D721Med (cell line): ENCODE data around the gene GATM.

ENCODE experiments used
- DNase-seq: peaks from one replicate; pipeline ENCODE4 v3.0.0; 2011; ENCODE audit warnings: low spot score; ENCODE audit not compliant: insufficient read length
- FAIRE-seq: peaks from 2 replicates; lab custom pipeline; 2011; peaks lifted over from hg19 to GRCh38; lab: Jason Lieb, UNC
- TF ChIP-seq, protein P1 (sequence below): IDR thresholded peaks from 2 replicates; pipeline ENCODE4 v1.5.1; 2012; ENCODE audit warnings: mild to moderate bottlenecking, control low read depth; ENCODE audit not compliant: insufficient read depth; ENCODE audit errors: missing control alignments

The GATM gene

DNA sequence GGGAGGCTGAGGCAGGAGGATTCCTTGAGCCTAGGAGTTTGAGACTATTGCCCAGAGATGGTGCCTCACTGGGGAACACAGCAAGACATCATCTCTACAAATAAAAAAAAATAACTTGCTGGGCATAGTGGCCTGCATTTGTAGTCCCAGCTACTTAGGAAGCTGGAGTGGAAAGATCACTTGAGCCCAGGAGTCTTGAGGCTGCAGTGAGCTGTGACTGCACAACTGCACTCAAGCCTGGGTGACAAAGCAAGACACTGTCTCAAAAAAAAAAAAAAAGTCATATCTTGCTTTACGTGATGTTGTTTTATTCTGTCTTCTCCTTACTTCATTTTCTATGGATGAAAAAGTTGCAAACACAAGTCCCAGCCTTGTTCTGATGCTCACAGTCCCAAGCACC lies 14.1 kb downstream of the GATM start:
- no peak for FAIRE-seq
- TF ChIP-seq, protein P1, sequence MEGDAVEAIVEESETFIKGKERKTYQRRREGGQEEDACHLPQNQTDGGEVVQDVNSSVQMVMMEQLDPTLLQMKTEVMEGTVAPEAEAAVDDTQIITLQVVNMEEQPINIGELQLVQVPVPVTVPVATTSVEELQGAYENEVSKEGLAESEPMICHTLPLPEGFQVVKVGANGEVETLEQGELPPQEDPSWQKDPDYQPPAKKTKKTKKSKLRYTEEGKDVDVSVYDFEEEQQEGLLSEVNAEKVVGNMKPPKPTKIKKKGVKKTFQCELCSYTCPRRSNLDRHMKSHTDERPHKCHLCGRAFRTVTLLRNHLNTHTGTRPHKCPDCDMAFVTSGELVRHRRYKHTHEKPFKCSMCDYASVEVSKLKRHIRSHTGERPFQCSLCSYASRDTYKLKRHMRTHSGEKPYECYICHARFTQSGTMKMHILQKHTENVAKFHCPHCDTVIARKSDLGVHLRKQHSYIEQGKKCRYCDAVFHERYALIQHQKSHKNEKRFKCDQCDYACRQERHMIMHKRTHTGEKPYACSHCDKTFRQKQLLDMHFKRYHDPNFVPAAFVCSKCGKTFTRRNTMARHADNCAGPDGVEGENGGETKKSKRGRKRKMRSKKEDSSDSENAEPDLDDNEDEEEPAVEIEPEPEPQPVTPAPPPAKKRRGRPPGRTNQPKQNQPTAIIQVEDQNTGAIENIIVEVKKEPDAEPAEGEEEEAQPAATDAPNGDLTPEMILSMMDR, result no peak
- DNase-seq, result no peak

DNA sequence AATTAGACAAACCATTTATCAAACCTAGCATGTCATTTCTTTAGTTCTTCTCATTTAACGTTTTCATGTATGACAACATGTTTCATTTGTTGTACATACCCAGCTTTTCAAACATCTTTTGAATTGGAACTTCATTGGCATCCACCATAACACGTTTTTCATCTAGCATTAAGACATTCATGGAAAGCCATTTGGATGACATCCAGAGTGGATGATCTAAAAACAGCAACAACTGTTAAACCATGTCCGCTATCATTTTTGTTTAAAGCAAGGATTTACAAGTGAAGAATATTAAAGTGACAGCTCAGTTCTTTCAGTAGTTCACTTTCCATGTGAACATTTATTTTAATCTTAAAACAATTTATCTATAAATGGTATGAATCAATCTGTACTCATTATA lies 14.5 kb downstream of the GATM start:
- TF ChIP-seq, protein P1, result no peak
- no peak for DNase-seq
- no peak for FAIRE-seq

DNA sequence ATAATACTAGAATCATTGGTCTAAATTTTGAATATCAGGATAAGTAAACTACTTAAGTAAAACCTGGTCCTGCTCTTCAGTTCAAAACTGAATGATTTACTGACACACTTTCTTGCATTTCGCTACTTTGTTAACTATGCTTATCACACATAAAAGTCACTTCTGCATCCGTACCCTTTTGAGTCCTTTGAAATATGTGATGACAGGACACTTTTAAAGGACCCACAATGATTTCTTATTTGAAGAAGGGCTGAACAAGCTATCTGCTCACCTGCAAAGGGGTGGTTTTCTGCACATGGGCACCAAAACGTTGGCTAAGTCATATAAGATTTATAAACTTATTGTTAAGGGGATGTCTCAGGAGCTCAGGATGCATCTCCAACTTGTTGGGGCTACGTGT lies 15.0 kb downstream of the GATM start:
- DNase-seq, result no peak
- TF ChIP-seq, protein P1, result no peak
- FAIRE-seq, result no peak

DNA sequence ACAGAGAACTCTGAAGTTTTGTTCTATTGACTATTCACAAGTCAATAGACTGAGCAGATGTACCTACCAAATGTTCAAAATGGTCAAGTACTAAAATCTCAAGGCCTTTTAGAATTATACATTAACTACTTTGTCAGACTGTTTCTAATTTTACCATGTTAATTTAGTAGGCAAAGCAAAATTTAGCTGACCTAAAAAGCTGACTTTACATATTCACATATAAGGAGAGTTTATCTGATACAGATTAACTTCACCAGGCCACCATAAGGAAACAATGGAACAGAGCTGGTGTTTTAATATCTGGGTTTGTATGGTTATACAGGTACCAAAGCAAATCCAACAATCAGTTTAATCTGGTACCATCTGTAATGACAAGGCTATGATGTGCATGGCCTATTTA lies 15.9 kb downstream of the GATM start:
- DNase-seq (no peak), FAIRE-seq (no peak)
- TF ChIP-seq, protein P1, result no peak

DNA sequence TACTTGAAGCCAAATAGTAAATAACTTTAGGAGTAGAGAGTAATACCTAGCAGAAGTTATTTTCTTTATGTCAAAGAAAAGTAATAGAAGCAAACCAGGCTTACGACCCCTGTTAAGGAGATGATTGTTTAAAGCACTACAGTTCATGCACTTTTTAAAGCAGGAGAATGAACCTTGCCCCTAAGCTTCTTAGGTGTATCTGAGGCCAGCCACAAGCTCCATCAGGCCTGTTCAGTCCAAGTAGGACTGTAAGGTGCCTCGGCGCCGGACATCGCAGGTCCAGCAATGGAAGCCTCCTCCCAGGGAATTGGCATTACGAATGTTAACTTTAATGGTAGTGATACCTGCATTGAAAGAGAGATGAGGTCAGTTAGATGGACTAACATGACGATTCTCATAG lies 16.5 kb downstream of the GATM start:
- FAIRE-seq, result no peak
- TF ChIP-seq, protein P1, result no peak
- DNase-seq, result no peak

DNA sequence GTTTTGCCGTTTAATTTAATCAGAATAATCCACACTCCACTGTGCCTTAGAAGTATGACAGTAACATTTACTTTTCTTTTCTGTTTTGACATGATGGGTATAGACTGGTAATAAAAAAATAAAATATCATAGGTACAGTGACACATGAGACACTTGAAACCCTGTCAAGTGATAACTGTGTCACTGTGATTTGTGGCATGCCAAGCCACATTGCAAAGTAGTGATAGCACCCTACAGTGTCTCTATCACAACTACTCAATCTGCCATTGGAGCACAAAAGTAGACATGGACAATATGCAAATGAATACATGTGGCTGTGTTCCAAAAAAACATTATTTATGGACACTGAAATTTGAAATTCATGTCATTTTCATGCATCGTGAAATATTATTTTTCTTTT lies 22.5 kb downstream of the GATM start:
- no peak for DNase-seq
- TF ChIP-seq, protein P1, result no peak
- no peak for FAIRE-seq

DNA sequence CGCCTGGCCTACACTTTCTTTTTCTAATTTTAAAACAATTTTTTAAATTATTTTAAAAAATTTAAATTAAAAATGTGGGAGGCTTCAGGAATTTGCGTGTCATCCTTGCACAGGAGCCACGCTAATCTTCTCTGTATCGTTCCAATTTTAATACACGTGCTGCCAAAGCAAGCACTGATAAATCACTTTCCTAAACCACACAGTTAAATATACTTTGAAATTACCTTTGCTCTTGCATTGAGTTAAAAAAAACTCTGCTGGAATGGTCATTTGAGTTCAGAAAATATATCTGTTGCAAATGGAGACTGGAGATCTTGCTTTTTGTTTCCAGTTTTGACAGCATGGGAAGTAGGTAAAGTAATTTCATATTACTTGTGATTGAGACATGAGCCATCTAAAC lies 23.6 kb downstream of the GATM start:
- TF ChIP-seq, protein P1, result no peak
- DNase-seq (no peak), FAIRE-seq (no peak)
